ENCODE data around the gene ICAM4.
"Not testable (repeated sequence)": the region's sequence is repeated elsewhere in the genome, so short reads cannot be mapped to it uniquely, and the experiment has no call there.

ICAM4 gene

DNA sequence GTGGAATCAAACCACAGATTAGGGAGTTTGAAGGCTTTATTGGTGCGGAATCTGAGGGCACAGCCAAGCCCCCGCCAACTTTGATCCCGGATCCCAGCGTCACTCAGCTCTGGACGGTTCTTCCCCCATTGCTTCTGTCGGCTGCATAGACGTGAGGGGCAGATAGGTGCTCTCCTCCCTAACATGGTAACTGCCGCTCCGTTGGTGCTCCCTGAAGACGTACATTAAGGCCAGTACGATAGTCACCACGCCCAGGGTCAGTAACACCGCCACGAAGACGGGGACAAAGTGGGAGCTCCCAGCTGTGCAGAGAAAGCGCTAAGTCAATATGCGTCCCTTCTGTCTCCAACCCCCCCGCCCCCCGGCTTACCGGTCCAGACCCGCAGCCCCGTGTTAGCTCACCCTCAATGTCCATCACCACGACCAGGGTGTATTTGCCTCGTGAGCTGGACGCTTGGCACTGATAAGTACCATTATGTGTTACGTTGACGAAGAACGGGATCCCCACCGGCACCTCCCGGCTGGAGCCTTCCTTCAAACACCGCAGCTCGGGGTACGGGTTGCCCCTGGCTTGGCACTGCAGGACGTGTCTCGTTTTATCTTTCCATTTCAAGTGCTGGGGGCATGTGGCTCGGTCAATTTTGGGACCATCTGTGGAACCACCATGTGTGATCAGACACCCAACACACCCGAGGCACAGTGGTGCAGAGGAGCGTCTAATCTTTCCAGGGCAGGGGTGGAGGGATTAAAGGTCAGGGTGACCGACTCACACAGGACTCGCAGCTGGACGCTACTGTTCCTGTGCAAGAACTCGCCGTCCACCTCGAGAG is 47.2 kb downstream of the ICAM4 start:
- DNase-seq (ENCODE audit: low read depth, low spot score), result no peak

DNA sequence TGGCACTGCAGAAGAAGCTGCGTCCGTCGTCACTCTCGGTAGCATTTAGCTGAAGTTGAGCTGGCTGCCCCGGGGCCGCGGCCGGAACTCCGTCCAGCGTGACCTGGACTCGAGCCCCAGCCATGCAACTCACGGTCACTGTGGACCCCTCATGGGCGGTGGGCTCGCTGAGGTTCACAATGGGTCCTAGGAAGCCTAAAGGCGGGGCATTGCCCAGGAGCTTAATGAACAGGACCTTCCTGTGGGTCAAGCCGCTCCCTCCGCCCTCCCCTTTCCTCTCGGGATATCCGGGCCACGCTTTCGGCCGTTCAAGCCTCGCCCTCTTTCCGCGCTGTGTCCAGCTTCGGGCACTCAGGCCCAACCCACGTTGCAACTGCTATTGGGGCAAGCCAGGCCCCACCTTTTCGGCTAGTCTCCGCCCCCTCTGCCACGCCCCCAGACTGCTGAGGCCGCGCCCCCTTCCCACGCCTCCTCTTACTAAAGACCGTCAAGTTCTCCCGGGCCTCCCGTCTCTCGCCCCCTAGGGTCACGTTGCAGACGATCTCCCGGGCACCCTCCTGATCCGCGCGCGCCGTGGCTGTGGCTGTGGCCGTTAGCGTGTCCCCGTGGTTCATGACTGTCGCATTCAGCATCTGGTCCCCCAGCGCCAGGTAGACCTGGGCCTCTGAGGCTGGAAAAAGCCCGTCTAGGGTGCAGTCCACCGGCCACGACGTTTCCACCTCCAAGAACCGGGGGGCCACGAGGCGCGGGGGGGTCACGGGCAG is 48.0 kb downstream of the ICAM4 start:
- DNase-seq (ENCODE audit: low read depth, low spot score), result peak; percentile 34
- no peak overlapping the region for H3K4me3 ChIP-seq (ENCODE audit: low read length)

More for the DNA sequence above, 47.2 kb downstream of the ICAM4 start:
- H3K4me3 ChIP-seq (ENCODE audit: low read length), result peak overlapping the region; percentile 91

DNA sequence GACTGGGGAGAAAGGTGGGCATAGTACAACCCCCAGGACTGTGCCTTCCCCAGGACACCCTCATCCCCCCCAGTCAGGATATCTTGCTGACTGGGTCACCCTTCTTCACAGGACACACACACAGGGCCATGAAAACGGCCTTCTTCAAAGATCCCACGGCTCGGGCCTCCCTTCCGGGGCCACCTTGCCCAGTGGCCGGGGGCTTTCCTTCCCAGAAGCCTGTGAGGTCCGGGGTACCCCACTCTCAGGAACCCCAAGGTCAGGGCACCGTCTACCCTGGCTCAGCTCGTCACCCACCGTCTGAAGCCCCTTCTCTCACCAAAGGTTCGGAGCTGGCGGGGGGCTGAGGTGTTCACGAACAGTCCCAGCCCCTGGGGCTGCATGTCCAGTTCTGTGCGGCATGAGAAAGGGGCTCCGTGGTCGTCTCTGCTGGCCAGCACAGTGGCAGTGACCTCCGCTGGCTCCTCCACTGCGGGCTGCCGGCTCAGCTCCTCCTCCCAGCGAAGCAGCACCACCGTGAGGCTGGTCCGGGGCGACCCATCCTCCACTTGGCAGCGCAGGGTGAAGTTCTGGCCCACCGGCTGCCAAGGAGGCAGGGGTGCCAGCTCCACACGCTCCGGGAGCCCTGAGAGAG is 48.7 kb downstream of the ICAM4 start:
- no peak overlapping the region for H3K4me3 ChIP-seq (ENCODE audit: low read length)
- DNase-seq (ENCODE audit: low read depth, low spot score), result no peak

DNA sequence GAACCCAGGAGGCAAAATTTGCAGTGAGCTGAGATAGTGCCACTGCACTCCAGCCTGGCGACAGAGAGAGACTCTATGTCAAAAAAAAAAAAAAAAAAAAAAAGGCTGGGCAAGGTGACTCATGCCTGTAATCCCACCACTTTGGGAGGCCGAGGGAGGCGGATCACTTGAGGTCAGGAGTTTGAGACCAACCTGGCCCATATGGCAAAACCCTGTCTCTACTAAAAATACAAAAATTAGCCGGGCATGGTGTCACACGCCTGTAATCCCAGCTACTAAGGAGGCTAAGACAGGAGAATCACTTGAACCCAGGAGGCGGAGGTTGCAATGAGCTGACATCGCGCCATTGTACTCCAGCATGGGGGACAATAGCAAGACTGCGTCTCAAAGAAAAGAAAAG is 50.0 kb downstream of the ICAM4 start:
- not testable (repeated sequence) for DNase-seq (ENCODE audit: low read depth, low spot score); H3K4me3 ChIP-seq (ENCODE audit: low read length)

Measured in Jurkat, Clone E6-1 (cell line).